HL-60 (cell line): ENCODE data around the gene CLEC19A.

Experiments used
- DNase-seq, 2 experiments: peaks; one replicate each; pipeline ENCODE4 v3.0.0-alpha.2; 2010 to 2020; ENCODE audit warnings: low read depth in 1 of 2, low spot score in 1 of 2
- H3K27ac ChIP-seq: fragments of 250-450 bp; sonication (Bioruptor Pico); replicated peaks from 2 replicates; pipeline ENCODE4 v1.5.1; 2020; ENCODE audit warnings: mild to moderate bottlenecking, moderate library complexity
- H3K27me3 ChIP-seq: fragments of 250-450 bp; sonication (Bioruptor Pico); 2 replicates; pipeline ENCODE4 v1.5.1; 2021; ENCODE audit warnings: mild to moderate bottlenecking, moderate library complexity; ENCODE audit not compliant: insufficient read depth, poor library complexity, severe bottlenecking
- H3K4me3 ChIP-seq: replicated peaks from 2 replicates; pipeline ENCODE4 v1.5.1; 2011; ENCODE audit warnings: mild to moderate bottlenecking, control low read depth, low read length; ENCODE audit not compliant: insufficient read depth
- CTCF ChIP-seq: IDR thresholded peaks from one replicate; pipeline ENCODE4 v1.5.1; 2011; ENCODE audit warnings: low read length, control low read depth, inconsistent platforms; ENCODE audit not compliant: insufficient read depth
- GABPA ChIP-seq: IDR thresholded peaks from 2 replicates; pipeline ENCODE4 v1.6.1; 2012; ENCODE audit warnings: low read depth
- POLR2AphosphoS5 ChIP-seq: IDR thresholded peaks from 2 replicates; pipeline ENCODE4 v1.6.1; 2012; ENCODE audit warnings: low read depth
- REST ChIP-seq: IDR thresholded peaks from 2 replicates; pipeline ENCODE4 v1.6.1; 2012; ENCODE audit warnings: low read depth; ENCODE audit not compliant: insufficient replicate concordance
- SPI1 ChIP-seq: IDR thresholded peaks from 2 replicates; pipeline ENCODE4 v1.6.1; 2012; ENCODE audit warnings: low read depth, mild to moderate bottlenecking, borderline replicate concordance

The CLEC19A gene

GRCh38 chr16:19254611-19255010 is 30.9 kb upstream of the CLEC19A start:
- no peak for DNase-seq
- Histone ChIP-seq H3K4me3 (no peak overlapping the region), H3K27ac (no peak overlapping the region), H3K27me3 (no peaks in the 10 kb centered on the region)
- TF ChIP-seq POLR2AphosphoS5 (no peak), GABPA (no peak), REST (no peak), CTCF (no peak)

- H3K27ac ChIP-seq = no peak overlapping the region
- TF ChIP-seq REST (no peak), CTCF (no peak), GABPA (no peak), POLR2AphosphoS5 (no peak), SPI1 (no peak)
- H3K4me3 ChIP-seq = no peak overlapping the region
- no peaks in the 10 kb centered on the region for H3K27me3 ChIP-seq
- DNase-seq = no peak
These were observed 21.3 kb upstream of the CLEC19A start for GRCh38 chr16:19264123-19264673.

- H3K27me3 ChIP-seq = no peaks in the 10 kb centered on the region
- H3K27ac ChIP-seq = no peak overlapping the region
- no peak overlapping the region for H3K4me3 ChIP-seq
- DNase-seq = no peak
- TF ChIP-seq REST (no peak), CTCF (no peak), POLR2AphosphoS5 (no peak), SPI1 (no peak), GABPA (no peak)
These were observed 20.1 kb upstream of the CLEC19A start for GRCh38 chr16:19265380-19265930.
